Activated gamma-delta T cell (primary cell): ENCODE measurements around the gene ACSS1.

Experiments used
- DNase-seq: peaks from one replicate; lab custom pipeline; 2025; lab: John Stamatoyannopoulos, UW
- total RNA-seq, 2 donors: gene quantifications; one replicate each; lab custom pipeline; 2026; lab: John Stamatoyannopoulos, UW

The ACSS1 gene
- 67.1 to 69.8 reads per million in 2 donors for total RNA-seq

GRCh38 chr20:25058051-25058846, at the start of gene ACSS1:
Gene ACSS1, minus strand, starts transcription at chr20:25058139. Its CDS starts 37 bp downstream, at chr20:25058102.
- peak; percentile 55 for DNase-seq

GRCh38 chr20:25103526-25103925, 45.6 kb upstream of the ACSS1 start:
- DNase-seq, result no peak

- no peak for DNase-seq
These were observed 43.0 kb upstream of the ACSS1 start for GRCh38 chr20:25100914-25101313.

GRCh38 chr20:25099601-25100140, 41.7 kb upstream of the ACSS1 start:
- DNase-seq, result no peak

- DNase-seq, result no peak
These were observed 39.6 kb upstream of the ACSS1 start for GRCh38 chr20:25097498-25097897.

- DNase-seq, result peak; percentile 54
These were observed 32.8 kb upstream of the ACSS1 start for GRCh38 chr20:25090492-25091429.

- no peak for DNase-seq
These were observed 31.7 kb upstream of the ACSS1 start for GRCh38 chr20:25089662-25090061.

- no peak for DNase-seq
These were observed 31.2 kb upstream of the ACSS1 start for GRCh38 chr20:25089096-25089495.

- no peak for DNase-seq
These were observed 30.3 kb upstream of the ACSS1 start for GRCh38 chr20:25088267-25088666.

GRCh38 chr20:25087186-25087929, 29.4 kb upstream of the ACSS1 start:
- no peak for DNase-seq

- DNase-seq, result no peak
These were observed 28.0 kb upstream of the ACSS1 start for GRCh38 chr20:25085756-25086495.

GRCh38 chr20:25084626-25085187, 26.8 kb upstream of the ACSS1 start:
- DNase-seq, result no peak

- DNase-seq, result no peak
These were observed 26.1 kb upstream of the ACSS1 start for GRCh38 chr20:25083773-25084625.

GRCh38 chr20:25083141-25083772, 25.3 kb upstream of the ACSS1 start:
- DNase-seq, result no peak

- no peak for DNase-seq
These were observed 24.5 kb upstream of the ACSS1 start for GRCh38 chr20:25082498-25082873.

GRCh38 chr20:25081730-25082497, 24.0 kb upstream of the ACSS1 start, which contains the start of gene VSX1:
Gene VSX1, minus strand, starts transcription at chr20:25082141. Its CDS starts 45 bp downstream, at chr20:25082096.
- no peak for DNase-seq

- no peak for DNase-seq
These were observed 23.3 kb upstream of the ACSS1 start for GRCh38 chr20:25081065-25081729.

GRCh38 chr20:25079171-25079570, 21.2 kb upstream of the ACSS1 start:
- no peak for DNase-seq
